GM18873 (cell line): ENCODE measurements around the gene ADAMTS13.

Experiments used
- ATAC-seq: cut with Tn5 transposase; IDR thresholded peaks from one replicate; pipeline ENCODE4 v1.9.1; 2021; ENCODE audit warnings: mild to moderate bottlenecking, moderate library complexity, moderate number of reproducible peaks; ENCODE audit not compliant: unreplicated experiment, low FRiP score

The ADAMTS13 gene

DNA sequence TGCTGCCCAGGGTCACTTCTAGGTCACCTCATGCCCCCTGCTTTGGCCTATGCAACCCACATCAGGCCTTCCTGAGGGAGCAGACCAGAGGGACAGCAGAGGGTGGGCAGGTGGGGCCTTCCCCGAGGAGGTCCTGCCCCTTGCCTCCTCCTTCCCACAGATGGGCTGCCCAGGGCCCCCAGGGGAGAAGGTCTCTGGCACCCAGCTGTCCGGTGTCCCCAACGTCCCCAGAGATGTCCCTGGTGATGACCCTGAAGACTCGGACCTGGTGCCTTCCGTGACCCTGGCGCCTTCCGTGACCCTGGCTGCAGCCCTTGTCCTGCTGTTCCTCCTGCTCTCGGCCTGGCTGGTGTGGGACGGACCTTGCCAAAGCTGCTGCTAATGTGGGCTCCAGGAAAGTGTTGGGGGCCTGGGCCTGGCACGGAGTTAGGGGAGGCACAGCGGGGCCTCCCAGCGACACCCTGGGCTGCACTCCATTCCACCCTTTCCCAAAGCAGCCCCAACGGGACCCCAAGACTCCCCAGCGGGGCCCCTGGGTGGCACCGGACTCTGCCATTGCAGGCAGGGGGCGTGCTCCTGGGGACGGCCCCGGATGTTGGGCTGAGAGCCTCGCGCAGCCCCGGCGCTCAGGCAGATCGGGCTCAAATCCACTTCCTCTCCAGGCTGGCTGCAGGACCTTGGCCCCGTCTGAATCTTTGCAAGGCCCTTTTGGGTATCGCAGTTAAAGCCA lies 63.5 kb downstream of the ADAMTS13 start:
- ATAC-seq: no peak

- ATAC-seq: no peak
These were observed 65.2 kb downstream of the ADAMTS13 start for GRCh38 chr9:133487331-133487725.

DNA sequence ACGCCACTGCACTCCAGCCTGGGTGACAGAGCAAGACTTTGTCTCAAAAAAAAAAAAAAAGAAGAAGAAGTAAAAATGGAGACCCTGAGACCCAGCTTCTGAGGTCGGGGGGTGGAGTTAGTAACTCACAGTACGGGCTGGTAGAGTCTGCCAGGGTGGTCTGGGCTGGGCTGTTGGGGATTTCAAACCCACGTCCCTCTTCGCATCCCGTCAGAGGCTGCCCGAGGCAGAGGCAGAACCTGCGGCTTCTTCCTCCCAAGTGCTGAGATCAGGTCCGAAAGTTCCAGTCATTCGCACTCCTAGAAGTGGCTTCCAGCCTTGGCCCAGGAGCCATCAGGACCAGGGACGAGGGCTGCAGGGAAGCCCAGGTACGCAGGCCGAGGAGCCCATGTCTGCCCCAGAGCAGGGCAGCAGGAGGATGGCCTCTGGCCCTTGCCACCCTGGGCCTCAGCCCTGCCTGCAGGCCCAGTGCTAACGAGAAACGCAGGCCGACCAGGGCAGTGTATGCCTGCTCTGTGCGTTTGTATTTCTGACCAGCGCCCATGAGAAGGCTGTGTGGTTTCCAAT lies 66.6 kb downstream of the ADAMTS13 start:
- no peak for ATAC-seq

GRCh38 chr9:133489253-133490190 lies 67.4 kb downstream of the ADAMTS13 start:
- no peak for ATAC-seq

DNA sequence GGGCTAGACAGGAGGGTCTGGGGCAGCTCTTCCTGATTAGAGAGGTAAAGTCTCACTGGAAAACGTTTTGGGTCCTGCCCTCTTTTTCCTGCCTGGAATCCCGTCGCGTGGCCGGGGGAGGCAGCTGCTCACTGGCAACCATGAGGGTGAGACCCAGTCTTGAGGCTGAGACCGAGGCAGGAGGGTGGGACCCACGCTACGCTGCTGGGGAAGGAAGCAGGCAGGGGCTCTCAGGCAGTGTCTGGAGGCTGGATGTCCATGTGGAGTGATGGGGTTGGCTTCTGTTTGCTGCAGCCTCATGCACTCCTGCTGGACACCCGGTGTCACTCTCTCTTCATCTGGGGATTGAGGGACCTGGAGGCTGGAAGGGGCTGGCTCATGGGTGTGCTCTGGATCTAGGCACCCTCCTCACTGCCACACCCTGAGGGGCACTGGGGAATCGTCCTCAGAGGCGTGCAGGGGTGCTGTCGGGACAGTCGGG lies 68.1 kb downstream of the ADAMTS13 start:
- ATAC-seq: no peak

- no peak for ATAC-seq
These were observed 68.9 kb downstream of the ADAMTS13 start for GRCh38 chr9:133490865-133491655.

GRCh38 chr9:133491656-133491925 lies 69.4 kb downstream of the ADAMTS13 start:
- ATAC-seq: no peak

DNA sequence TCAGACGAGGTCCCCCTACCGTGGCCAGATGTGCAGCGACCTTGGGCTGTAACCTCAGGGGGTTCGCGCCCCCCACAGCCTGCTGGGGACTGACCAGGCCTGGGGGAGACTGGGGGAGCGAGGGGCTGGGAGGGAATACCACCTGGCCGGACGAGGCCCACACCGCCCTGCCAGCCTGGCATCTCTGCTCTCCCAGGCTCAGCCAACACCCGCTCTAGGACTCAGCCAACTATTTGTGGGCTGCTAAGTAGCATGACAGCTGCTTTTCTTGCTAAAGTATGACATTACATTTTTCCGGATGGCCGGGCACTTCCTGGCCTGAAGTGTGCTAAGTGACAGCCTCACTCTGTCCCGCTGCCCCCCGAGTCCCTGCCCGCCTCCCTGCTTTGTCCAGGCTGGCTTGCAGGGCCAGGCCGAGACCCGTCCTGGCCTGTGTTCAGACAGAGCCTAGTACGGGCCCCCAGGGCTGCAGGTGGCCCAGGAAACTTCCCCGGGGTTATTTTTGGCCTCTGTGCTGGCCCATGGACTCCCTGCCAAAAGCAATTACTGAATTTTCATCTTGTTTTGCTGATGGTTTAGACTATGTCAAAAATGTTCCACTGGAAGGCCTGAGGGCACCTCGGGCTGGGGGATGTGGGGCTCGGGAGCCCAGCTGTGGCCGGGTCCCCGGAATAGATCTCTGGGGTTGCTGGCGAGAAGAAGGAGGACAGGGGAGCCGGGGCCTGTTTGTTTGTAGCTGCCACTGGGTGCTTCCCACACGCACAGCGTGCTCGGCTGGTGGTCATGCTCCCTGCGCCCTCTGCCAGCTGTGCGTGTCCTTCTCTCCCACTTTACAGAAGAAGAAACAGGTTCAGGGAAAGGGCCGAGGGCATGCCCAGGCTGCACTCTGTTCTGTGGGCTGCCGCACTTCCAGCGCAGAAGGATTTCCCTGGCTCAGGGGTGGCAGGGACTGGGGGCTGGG lies 70.2 kb downstream of the ADAMTS13 start:
- no peak for ATAC-seq

DNA sequence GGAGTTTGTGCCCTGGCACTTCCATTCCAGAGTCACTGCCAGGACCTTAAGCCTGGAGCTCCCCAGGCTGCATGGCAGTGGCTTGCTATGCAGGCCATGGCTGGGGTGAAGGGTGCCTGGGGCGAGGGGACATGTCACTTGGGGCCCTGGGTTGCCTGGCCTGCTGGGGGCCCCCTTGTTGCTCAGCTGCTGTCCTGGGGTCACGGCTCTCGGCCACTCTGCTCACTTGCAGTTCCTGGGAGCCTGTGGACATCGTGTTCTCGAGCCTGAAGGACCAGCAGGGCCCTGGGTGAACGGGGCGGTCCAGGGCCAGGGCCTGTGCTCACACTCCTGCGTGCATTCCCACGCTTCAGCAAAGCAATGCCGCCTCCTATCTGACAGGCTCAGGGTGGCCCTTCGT lies 71.3 kb downstream of the ADAMTS13 start:
- ATAC-seq: no peak

GRCh38 chr9:133493845-133494540 lies 71.8 kb downstream of the ADAMTS13 start:
- no peak for ATAC-seq

DNA sequence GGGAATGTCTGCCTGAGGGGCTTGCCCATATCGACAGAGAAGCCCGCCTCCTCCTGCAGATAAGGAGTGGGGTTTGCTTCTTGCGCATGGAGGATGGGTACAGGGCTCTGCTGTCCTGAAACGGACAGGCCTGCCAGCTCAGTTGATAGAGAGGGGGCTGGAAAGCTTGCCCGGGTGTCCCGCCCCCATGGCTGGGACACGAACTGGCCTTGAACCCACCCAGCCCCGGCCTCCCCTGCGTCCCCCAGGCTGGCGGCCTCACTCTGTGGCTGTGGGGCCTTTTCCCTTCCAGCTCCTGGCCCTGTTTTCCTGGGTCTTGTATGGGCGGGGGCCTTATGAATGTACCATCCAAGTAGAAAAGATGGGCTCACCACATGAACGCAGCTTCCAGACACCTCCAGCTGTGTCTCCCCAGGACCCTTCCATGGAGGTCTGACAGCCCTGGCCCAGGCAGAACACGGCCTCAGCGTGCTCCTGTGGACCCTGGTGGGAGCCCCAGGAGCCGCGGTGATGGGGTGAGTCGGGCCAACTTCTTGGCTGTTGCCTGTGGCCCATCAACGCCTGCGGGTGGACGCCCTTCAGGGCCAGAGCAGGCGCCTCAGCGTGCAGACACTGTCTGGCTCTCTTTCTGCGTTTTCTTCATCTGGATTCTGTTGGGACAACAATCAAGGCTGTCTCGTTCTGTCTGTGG lies 72.6 kb downstream of the ADAMTS13 start:
- no peak for ATAC-seq

GRCh38 chr9:133495327-133496293 lies 73.4 kb downstream of the ADAMTS13 start:
- no peak for ATAC-seq

- no peak for ATAC-seq
These were observed 75.0 kb downstream of the ADAMTS13 start for GRCh38 chr9:133496861-133497842.

GRCh38 chr9:133499132-133499891 lies 77.1 kb downstream of the ADAMTS13 start:
- no peak for ATAC-seq

GRCh38 chr9:133499892-133500270 lies 77.7 kb downstream of the ADAMTS13 start:
- ATAC-seq: no peak
